ENCODE measurements around the gene NANP.

GRCh38 chr20:25659999-25660398, 36.2 kb upstream of the NANP start:
- TF ChIP-seq CTCF (conservative IDR thresholded peaks at IDR 0.05; ENCODE audit: low read depth, low read length) = no peak
- TF ChIP-seq EZH2 (IDR thresholded peaks at IDR 0.05; ENCODE audit: borderline replicate concordance, low read depth, low read length, poor library complexity, severe bottlenecking) = no peak

Data from A673 (cell line).